ENCODE data around the gene GDAP1L1.
"Not testable (repeated sequence)": the region's sequence is repeated elsewhere in the genome, so short reads cannot be mapped to it uniquely, and the experiment has no call there.

Gene GDAP1L1

GRCh38 chr20:44306927-44307326, 59.8 kb downstream of the GDAP1L1 start:
- no peak for DNase-seq

- no peak for DNase-seq
Observed at GRCh38 chr20:44309763-44310663, 62.9 kb downstream of the GDAP1L1 start.

- peak; percentile 97 for DNase-seq
Observed at GRCh38 chr20:44310664-44311639, 63.8 kb downstream of the GDAP1L1 start, which contains the start of gene FITM2. Gene FITM2, minus strand, starts transcription at chr20:44311202. Its CDS starts 54 bp downstream, at chr20:44311148.

- DNase-seq = no peak
Observed at GRCh38 chr20:44314870-44315269, 67.8 kb downstream of the GDAP1L1 start.

GRCh38 chr20:44319839-44320422, 72.8 kb downstream of the GDAP1L1 start:
- no peak for DNase-seq

GRCh38 chr20:44324343-44324742, 77.2 kb downstream of the GDAP1L1 start:
- DNase-seq = no peak

GRCh38 chr20:44326391-44327159, 79.5 kb downstream of the GDAP1L1 start:
- DNase-seq = no peak

- not testable (repeated sequence) for DNase-seq
Observed at GRCh38 chr20:44327748-44328147, 80.6 kb downstream of the GDAP1L1 start.

GRCh38 chr20:44328428-44328827, 81.3 kb downstream of the GDAP1L1 start:
- no peak for DNase-seq
